ENCODE data around the gene CFAP68. TPM values are rescaled to one million over a fixed set of nuclear protein-coding genes. Genes with fewer than 3 reads are reported as not detected.

CFAP68 gene
- 99.0 TPM for polyA plus RNA-seq (2013)

- ChIA-PET CTCF (interaction anchor here (0.9 to 1.2 kb wide), 7 partner anchors 14 to 103 kb away, joined by 3 to 5 read pairs (median 3); no protein-coding TSS in a partner anchor), POLR2A (no interaction called here)
- peak within 1 kb of the TSS; percentile 61 to 98 (median 90) for H3K4me3 ChIP-seq (ENCODE audit: control insufficient read depth in 1 of 7, extremely low read depth in 1 of 7, insufficient read depth in 4 of 7, low read depth in 2 of 7, low read length in 6 of 7)
- H3K27ac ChIP-seq (ENCODE audit: insufficient read depth in 1 of 2, low read depth in 1 of 2, low read length in 2 of 2, poor library complexity in 1 of 2, severe bottlenecking in 2 of 2) = peak within 1 kb of the TSS; percentile 94 to 98
- H3K36me3 ChIP-seq (ENCODE audit: control insufficient read depth in 4 of 4, insufficient read depth in 4 of 4, low read length in 3 of 4) = peaks cover 8 to 25% (median 13%) of the 10 kb centered on the region in 4 experiments
- H3K27me3 ChIP-seq (replicated peaks in 2 of 5; ENCODE audit: control insufficient read depth in 4 of 5, insufficient read depth in 5 of 5, low read length in 4 of 5) = no peaks in the 10 kb centered on the region
- peaks cover 6 to 15% (median 12%) of the 10 kb centered on the region in 4 experiments for H3K4me1 ChIP-seq (ENCODE audit: control extremely low read depth in 1 of 4, control insufficient read depth in 4 of 4, insufficient read depth in 4 of 4, low read length in 3 of 4)
- no peaks in the 10 kb centered on the region for H3K9me3 ChIP-seq (ENCODE audit: control extremely low read depth in 1 of 5, control insufficient read depth in 4 of 5, insufficient read depth in 2 of 5, low read depth in 1 of 5, low read length in 4 of 5)
- peak; percentile 98 to 99 (median 99) for DNase-seq
- WGBS (ENCODE audit: insufficient coverage) = 0% methylated on average over 45 of the region's 55 CpGs
Measured at GRCh38 chr11:111878849-111879636, at the start of gene CFAP68, which contains the start of gene FDXACB1. CFAP68 (plus strand) TSS chr11:111879541; CDS start chr11:111879561, 20 bp downstream. FDXACB1 (minus strand) TSS chr11:111879165; CDS start chr11:111879132, 33 bp downstream.

GRCh38 chr11:111833524-111833923 lies 45.8 kb upstream of the CFAP68 start:
- peaks cover 7 to 57% (median 25%) of the 10 kb centered on the region in 4 experiments for H3K36me3 ChIP-seq (ENCODE audit: control insufficient read depth in 4 of 4, insufficient read depth in 4 of 4, low read length in 3 of 4)
- no CpG with 5 or more reads among the region's 4 CpGs for WGBS (ENCODE audit: insufficient coverage)
- CTCF ChIA-PET = interaction anchor here (0.7 to 4.2 kb wide), 2 partner anchors 10 to 44 kb away, joined by 3 to 24 read pairs; no protein-coding TSS in a partner anchor
- peaks cover 0 to 7% (median 0%) of the 10 kb centered on the region in 4 experiments for H3K4me1 ChIP-seq (ENCODE audit: control extremely low read depth in 1 of 4, control insufficient read depth in 4 of 4, insufficient read depth in 4 of 4, low read length in 3 of 4)
- H3K4me3 ChIP-seq (ENCODE audit: control insufficient read depth in 1 of 7, extremely low read depth in 1 of 7, insufficient read depth in 4 of 7, low read depth in 2 of 7, low read length in 6 of 7) = no peak overlapping the region
- POLR2A ChIA-PET = no interaction called here
- H3K9me3 ChIP-seq (ENCODE audit: control extremely low read depth in 1 of 5, control insufficient read depth in 4 of 5, insufficient read depth in 2 of 5, low read depth in 1 of 5, low read length in 4 of 5) = no peaks in the 10 kb centered on the region
- no peak for DNase-seq
- H3K27me3 ChIP-seq (replicated peaks in 2 of 5; ENCODE audit: control insufficient read depth in 4 of 5, insufficient read depth in 5 of 5, low read length in 4 of 5) = no peaks in the 10 kb centered on the region
- H3K27ac ChIP-seq (ENCODE audit: insufficient read depth in 1 of 2, low read depth in 1 of 2, low read length in 2 of 2, poor library complexity in 1 of 2, severe bottlenecking in 2 of 2) = no peak overlapping the region

- H3K4me3 ChIP-seq (ENCODE audit: control insufficient read depth in 1 of 7, extremely low read depth in 1 of 7, insufficient read depth in 4 of 7, low read depth in 2 of 7, low read length in 6 of 7) = no peak overlapping the region
- no peak overlapping the region for H3K27ac ChIP-seq (ENCODE audit: insufficient read depth in 1 of 2, low read depth in 1 of 2, low read length in 2 of 2, poor library complexity in 1 of 2, severe bottlenecking in 2 of 2)
- ChIA-PET CTCF (interaction anchor here (0.7 to 4.2 kb wide), 3 partner anchors 9 to 43 kb away, joined by 3 to 24 read pairs (median 3); no protein-coding TSS in a partner anchor), POLR2A (no interaction called here)
- DNase-seq = no peak
- 95% methylated on average over 3 of the region's 3 CpGs for WGBS (ENCODE audit: insufficient coverage)
- H3K4me1 ChIP-seq (ENCODE audit: control extremely low read depth in 1 of 4, control insufficient read depth in 4 of 4, insufficient read depth in 4 of 4, low read length in 3 of 4) = peaks cover 0 to 7% (median 0%) of the 10 kb centered on the region in 4 experiments
- no peaks in the 10 kb centered on the region for H3K27me3 ChIP-seq (replicated peaks in 2 of 5; ENCODE audit: control insufficient read depth in 4 of 5, insufficient read depth in 5 of 5, low read length in 4 of 5)
- no peaks in the 10 kb centered on the region for H3K9me3 ChIP-seq (ENCODE audit: control extremely low read depth in 1 of 5, control insufficient read depth in 4 of 5, insufficient read depth in 2 of 5, low read depth in 1 of 5, low read length in 4 of 5)
- peaks cover 7 to 61% (median 24%) of the 10 kb centered on the region in 4 experiments for H3K36me3 ChIP-seq (ENCODE audit: control insufficient read depth in 4 of 4, insufficient read depth in 4 of 4, low read length in 3 of 4)
Measured at GRCh38 chr11:111834432-111835163, 44.7 kb upstream of the CFAP68 start.

GRCh38 chr11:111835665-111836064 lies 43.7 kb upstream of the CFAP68 start:
- no peaks in the 10 kb centered on the region for H3K27me3 ChIP-seq (replicated peaks in 2 of 5; ENCODE audit: control insufficient read depth in 4 of 5, insufficient read depth in 5 of 5, low read length in 4 of 5)
- H3K36me3 ChIP-seq (ENCODE audit: control insufficient read depth in 4 of 4, insufficient read depth in 4 of 4, low read length in 3 of 4) = peaks cover 9 to 64% (median 26%) of the 10 kb centered on the region in 4 experiments
- 93% methylated on average over 6 of the region's 7 CpGs for WGBS (ENCODE audit: insufficient coverage)
- no peaks in the 10 kb centered on the region for H3K9me3 ChIP-seq (ENCODE audit: control extremely low read depth in 1 of 5, control insufficient read depth in 4 of 5, insufficient read depth in 2 of 5, low read depth in 1 of 5, low read length in 4 of 5)
- ChIA-PET CTCF (interaction anchor here (4.2 kb wide), 1 partner anchor 8 kb away, joined by 24 read pairs; no protein-coding TSS in a partner anchor), POLR2A (no interaction called here)
- H3K4me3 ChIP-seq (ENCODE audit: control insufficient read depth in 1 of 7, extremely low read depth in 1 of 7, insufficient read depth in 4 of 7, low read depth in 2 of 7, low read length in 6 of 7) = no peak overlapping the region
- H3K27ac ChIP-seq (ENCODE audit: insufficient read depth in 1 of 2, low read depth in 1 of 2, low read length in 2 of 2, poor library complexity in 1 of 2, severe bottlenecking in 2 of 2) = no peak overlapping the region
- DNase-seq = no peak
- peaks cover 0 to 7% (median 0%) of the 10 kb centered on the region in 4 experiments for H3K4me1 ChIP-seq (ENCODE audit: control extremely low read depth in 1 of 4, control insufficient read depth in 4 of 4, insufficient read depth in 4 of 4, low read length in 3 of 4)

GRCh38 chr11:111836162-111836561 lies 43.2 kb upstream of the CFAP68 start:
- CTCF ChIA-PET = interaction anchor here (4.2 kb wide), 1 partner anchor 8 kb away, joined by 24 read pairs; no protein-coding TSS in a partner anchor

GRCh38 chr11:111836721-111837120 lies 42.6 kb upstream of the CFAP68 start:
- Histone ChIP-seq H3K36me3 (ENCODE audit: control insufficient read depth in 4 of 4, insufficient read depth in 4 of 4, low read length in 3 of 4) (peaks cover 4 to 59% (median 26%) of the 10 kb centered on the region in 4 experiments), H3K27me3 (replicated peaks in 2 of 5; ENCODE audit: control insufficient read depth in 4 of 5, insufficient read depth in 5 of 5, low read length in 4 of 5) (no peaks in the 10 kb centered on the region), H3K4me3 (ENCODE audit: control insufficient read depth in 1 of 7, extremely low read depth in 1 of 7, insufficient read depth in 4 of 7, low read depth in 2 of 7, low read length in 6 of 7) (no peak overlapping the region), H3K4me1 (ENCODE audit: control extremely low read depth in 1 of 4, control insufficient read depth in 4 of 4, insufficient read depth in 4 of 4, low read length in 3 of 4) (peaks cover 0 to 7% (median 0%) of the 10 kb centered on the region in 4 experiments), H3K27ac (ENCODE audit: insufficient read depth in 1 of 2, low read depth in 1 of 2, low read length in 2 of 2, poor library complexity in 1 of 2, severe bottlenecking in 2 of 2) (no peak overlapping the region), H3K9me3 (ENCODE audit: control extremely low read depth in 1 of 5, control insufficient read depth in 4 of 5, insufficient read depth in 2 of 5, low read depth in 1 of 5, low read length in 4 of 5) (no peaks in the 10 kb centered on the region)
- CTCF ChIA-PET = no interaction called here
- 100% methylated on average over 1 of the region's 1 CpG for WGBS (ENCODE audit: insufficient coverage)
- POLR2A ChIA-PET = no interaction called here
- no peak for DNase-seq

More at GRCh38 chr11:111836162-111836561, 43.2 kb upstream of the CFAP68 start:
- Histone ChIP-seq H3K36me3 (ENCODE audit: control insufficient read depth in 4 of 4, insufficient read depth in 4 of 4, low read length in 3 of 4) (peaks cover 6 to 63% (median 26%) of the 10 kb centered on the region in 4 experiments), H3K9me3 (ENCODE audit: control extremely low read depth in 1 of 5, control insufficient read depth in 4 of 5, insufficient read depth in 2 of 5, low read depth in 1 of 5, low read length in 4 of 5) (no peaks in the 10 kb centered on the region), H3K27me3 (replicated peaks in 2 of 5; ENCODE audit: control insufficient read depth in 4 of 5, insufficient read depth in 5 of 5, low read length in 4 of 5) (no peaks in the 10 kb centered on the region), H3K4me3 (ENCODE audit: control insufficient read depth in 1 of 7, extremely low read depth in 1 of 7, insufficient read depth in 4 of 7, low read depth in 2 of 7, low read length in 6 of 7) (no peak overlapping the region), H3K4me1 (ENCODE audit: control extremely low read depth in 1 of 4, control insufficient read depth in 4 of 4, insufficient read depth in 4 of 4, low read length in 3 of 4) (peaks cover 0 to 7% (median 0%) of the 10 kb centered on the region in 4 experiments), H3K27ac (ENCODE audit: insufficient read depth in 1 of 2, low read depth in 1 of 2, low read length in 2 of 2, poor library complexity in 1 of 2, severe bottlenecking in 2 of 2) (no peak overlapping the region)
- POLR2A ChIA-PET = no interaction called here
- WGBS (ENCODE audit: insufficient coverage) = 100% methylated on average over 1 of the region's 1 CpG
- no peak for DNase-seq

Measured in common myeloid progenitor, CD34-positive (primary cell).